Right lobe of liver (tissue), 6 donors: ENCODE measurements around the gene RPS5. TPM values are rescaled to one million over a fixed set of nuclear protein-coding genes. Genes with fewer than 3 reads are reported as not detected.

Experiments
- ATAC-seq, 4 donors: fragments of 200-7000 bp; cut with Tn5 transposase; one replicate each; pipeline ENCODE4 v1.9.1; 2020; ENCODE audit warnings: mild to moderate bottlenecking in 4 of 4, moderate library complexity in 4 of 4
- DNase-seq, 3 donors: peaks; one replicate each; pipeline ENCODE4 v3.0.0-alpha.2; 2020
- H3K27ac ChIP-seq, 3 donors: fragments of 200-600 bp; one replicate each; pipeline ENCODE4 v1.8.0; 2022
- H3K27me3 ChIP-seq, 2 donors: fragments of 200-600 bp; one replicate each; pipeline ENCODE4 v1.8.0; 2022
- H3K36me3 ChIP-seq, 4 donors: fragments of 200-600 bp; sonication (generic) in 1 of 4; one replicate each; pipeline versions ENCODE4 v1.5.1 to v1.8.0; 2017 to 2022; ENCODE audit warnings: control low read depth in 1 of 4
- H3K4me1 ChIP-seq, 4 donors: fragments of 200-600 bp; sonication (generic) in 1 of 4; one replicate each; pipeline versions ENCODE4 v1.5.1 to v1.8.0; 2017 to 2022; ENCODE audit warnings: control low read depth in 1 of 4
- H3K4me3 ChIP-seq, 3 donors: fragments of 200-600 bp; one replicate each; pipeline ENCODE4 v1.8.0; 2022
- H3K9me3 ChIP-seq, 4 donors: fragments of 200-600 bp; sonication (generic) in 1 of 4; one replicate each; pipeline versions ENCODE4 v1.5.1 to v1.8.0; 2017 to 2022; ENCODE audit warnings: control low read depth in 1 of 4
- CTCF ChIP-seq, 4 donors: fragments of 200-600 bp in 3 of 4; fragments of 450-650 bp in 1 of 4; IDR thresholded peaks; one replicate each; pipeline versions ENCODE4 v1.5.1 to v1.8.0; 2016 to 2022; ENCODE audit warnings: antibody characterized with exemption in 4 of 4, mild to moderate bottlenecking in 2 of 4
- POLR2A ChIP-seq: fragments of 450-650 bp; IDR thresholded peaks from one replicate; pipeline ENCODE4 v1.6.1; 2017; ENCODE audit warnings: antibody characterized with exemption, mild to moderate bottlenecking
- WGBS: methylation state at CpG from one replicate; pipeline ENCODE4 v1.1.6; 2018; ENCODE audit warnings: low coverage, low lambda C conversion rate; ENCODE audit not compliant: insufficient coverage; ENCODE audit errors: missing lambda C conversion rate; 5-methylcytosine and 5-hydroxymethylcytosine counted together
- intact Hi-C, 2 donors: fragments of 100-400 bp; cut with DNase I; formaldehyde crosslinking; loops; one replicate each; pipeline versions ENCODE4 v1.11.2 to v1.14.1; 2022
- total RNA-seq, 6 experiments: library from RNA; depleted of rRNA in 2 of 6; stranded (reverse); fragments of >200 nt in 2 of 6; fragmentation: NEBNext Ultra II Directional in 3 of 6; extraction: Animal tissue kit (Norgen Biotek cat#: 25700) in 3 of 6; gene quantifications; one replicate each; pipeline versions ENCODE4 v1.1.0 to v1.2.4, GENCODE V29; 2016 to 2023
- donor health status: DM: no; HTN: yes; CAD: no.
- donor health status: DM: no; HTN: no; CAD: no.
- donor health status: DM: no; HTN: no; CAD: no.
- donor health status: DM: no; HTN: yes; CAD: no.
- donor health status: DM: no; HTN: yes; CAD: no.

The RPS5 gene
- total RNA-seq, 6 experiments from 2014 or later: 274 to 637 (median 304) TPM

DNA sequence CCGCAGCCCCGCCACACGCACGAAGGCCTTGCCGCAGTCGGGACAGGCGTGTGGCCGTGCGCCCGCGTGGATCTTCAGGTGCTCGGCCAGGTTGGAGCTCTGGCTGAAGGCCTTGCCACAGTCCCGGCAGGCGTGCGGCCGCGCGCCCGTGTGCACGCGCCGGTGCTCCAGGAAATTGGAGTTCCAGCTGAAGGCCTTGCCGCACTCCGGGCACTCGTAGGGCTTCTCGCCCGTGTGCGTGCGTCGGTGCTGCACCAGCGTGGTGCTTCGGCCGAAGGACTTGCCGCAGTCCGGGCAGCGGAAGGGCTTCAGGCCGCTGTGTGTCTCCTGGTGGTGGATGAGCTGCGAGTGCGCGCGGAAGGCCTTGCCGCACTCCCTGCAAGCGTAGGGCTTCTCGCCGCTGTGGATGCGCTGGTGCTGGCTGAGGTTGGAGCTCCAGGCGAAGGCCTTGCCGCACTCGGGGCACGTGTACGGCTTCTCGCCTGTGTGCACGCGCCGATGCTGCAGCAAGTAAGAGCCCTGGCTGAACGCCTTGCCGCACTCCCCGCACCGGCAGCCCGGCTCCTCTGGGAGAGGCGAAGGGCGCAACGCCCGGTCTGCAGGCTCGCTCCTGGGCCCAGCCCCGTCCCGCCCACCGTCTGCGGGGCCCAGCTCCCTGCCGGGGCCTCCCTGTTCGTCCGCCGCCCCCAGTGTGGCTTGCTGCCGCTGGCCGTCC, 30.1 kb upstream of the RPS5 start:
- DNase-seq (peak in 1 of 3 donors; percentile 54), ATAC-seq (no peak)
- no peak for TF ChIP-seq POLR2A
- no peak for TF ChIP-seq CTCF (IDR thresholded peaks at IDR 0.05)
- Histone ChIP-seq H3K9me3 (no peaks in the 10 kb centered on the region), H3K4me1 (peaks cover 0 to 28% (median 12%) of the 10 kb centered on the region in 4 donors), H3K4me3 (peak overlapping the region; percentile 6 to 31 (median 29)), H3K36me3 (no peaks in the 10 kb centered on the region), H3K27me3 (no peaks in the 10 kb centered on the region), H3K27ac (no peak overlapping the region)
- no CpG with 5 or more reads among the region's 75 CpGs for WGBS
- intact Hi-C loops: no loop called here

- no peaks in the 10 kb centered on the region for H3K36me3 ChIP-seq
- peaks cover 0 to 28% (median 12%) of the 10 kb centered on the region in 4 donors for H3K4me1 ChIP-seq
- 60% methylated on average over 6 of the region's 19 CpGs for WGBS
- no peaks in the 10 kb centered on the region for H3K9me3 ChIP-seq
- TF ChIP-seq CTCF (IDR thresholded peaks at IDR 0.05) (no peak), POLR2A (no peak)
- intact Hi-C loops: no loop called here
- ATAC-seq: no peak
- no peaks in the 10 kb centered on the region for H3K27me3 ChIP-seq
- H3K27ac ChIP-seq: no peak overlapping the region
- peak in 2 of 3 donors; percentile 18 to 22 for DNase-seq
- no peak overlapping the region for H3K4me3 ChIP-seq
Measured at GRCh38 chr19:58357481-58358145, 29.5 kb upstream of the RPS5 start.

DNA sequence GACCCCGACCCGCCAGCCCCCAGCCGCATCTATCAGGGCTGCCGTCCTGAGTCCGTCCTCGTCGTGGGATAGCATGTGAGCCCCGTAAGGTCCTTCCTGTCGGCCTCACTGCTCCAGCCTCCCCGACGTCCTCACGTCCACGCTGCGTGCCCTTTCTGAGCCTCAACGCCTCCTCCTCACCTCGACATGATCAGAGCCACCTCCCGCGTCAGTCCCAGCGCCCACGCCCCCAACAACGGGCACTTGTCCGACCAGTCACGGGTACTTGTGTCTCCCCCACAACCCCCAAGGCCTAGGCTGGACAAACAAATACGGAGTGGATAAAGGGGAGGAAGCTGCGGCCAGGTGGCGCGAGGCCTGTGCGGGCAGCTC, 25.2 kb upstream of the RPS5 start:
- 4% methylated on average over 23 of the region's 28 CpGs for WGBS
- Histone ChIP-seq H3K27me3 (no peaks in the 10 kb centered on the region), H3K4me1 (no peaks in the 10 kb centered on the region), H3K27ac (peak overlapping the region; percentile 81 to 90 (median 88)), H3K36me3 (no peaks in the 10 kb centered on the region), H3K4me3 (peak overlapping the region; percentile 81 to 94 (median 83)), H3K9me3 (no peaks in the 10 kb centered on the region)
- DNase-seq (peak in 2 of 3 donors; percentile 44 to 61), ATAC-seq (peak in 3 of 4 donors; percentile 10 to 42 (median 29))
- intact Hi-C loops: no loop called here
- TF ChIP-seq CTCF (IDR thresholded peaks at IDR 0.05) (no peak), POLR2A (no peak)

GRCh38 chr19:58362272-58362994, 24.6 kb upstream of the RPS5 start, which contains the start of gene ZNF497:
ZNF497 (minus strand) TSS chr19:58362751; CDS start chr19:58357635, 5,116 bp downstream.
- TF ChIP-seq CTCF (IDR thresholded peaks at IDR 0.05) (no peak), POLR2A (peak; percentile 82)
- Histone ChIP-seq H3K4me1 (no peaks in the 10 kb centered on the region), H3K9me3 (no peaks in the 10 kb centered on the region), H3K27me3 (no peaks in the 10 kb centered on the region), H3K27ac (peak within 1 kb of the TSS; percentile 81 to 90 (median 88)), H3K4me3 (peak within 1 kb of the TSS; percentile 81 to 94 (median 83)), H3K36me3 (no peaks in the 10 kb centered on the region)
- intact Hi-C loops: no loop called here
- 0% methylated on average over 13 of the region's 74 CpGs for WGBS
- DNase-seq (peak; percentile 98 to 99 (median 99)), ATAC-seq (peak; percentile 92 to 95 (median 94))
